IPS-18a (cell line): Measurements from ENCODE around the gene PCMTD2.

Experiments
- H3K27ac ChIP-seq: one replicate; pipeline ENCODE4 v1.5.1; 2013; ENCODE audit warnings: low read length
- H3K27me3 ChIP-seq: one replicate; pipeline ENCODE4 v1.6.1; 2013; ENCODE audit warnings: mild to moderate bottlenecking, low read length; ENCODE audit not compliant: control insufficient read depth, insufficient read depth
- H3K36me3 ChIP-seq: one replicate; pipeline ENCODE4 v1.6.1; 2013; ENCODE audit warnings: low read depth, low read length; ENCODE audit not compliant: control insufficient read depth
- H3K4me1 ChIP-seq: one replicate; pipeline ENCODE4 v1.6.1; 2013; ENCODE audit warnings: low read depth, low read length; ENCODE audit not compliant: control insufficient read depth
- H3K4me3 ChIP-seq: one replicate; pipeline ENCODE4 v1.5.1; 2013; ENCODE audit warnings: low read length
- H3K9ac ChIP-seq: one replicate; pipeline ENCODE4 v1.6.1; 2013; ENCODE audit warnings: mild to moderate bottlenecking, low read length, moderate library complexity
- H3K9me3 ChIP-seq: one replicate; pipeline ENCODE4 v1.6.1; 2013; ENCODE audit warnings: low read depth, low read length; ENCODE audit not compliant: control insufficient read depth

Gene PCMTD2

GRCh38 chr20:64225828-64226598 is 29.5 kb upstream of the PCMTD2 start:
- H3K9ac ChIP-seq: no peak overlapping the region
- H3K27me3 ChIP-seq: no peaks in the 10 kb centered on the region
- H3K36me3 ChIP-seq: no peaks in the 10 kb centered on the region
- H3K4me3 ChIP-seq: no peak overlapping the region
- H3K27ac ChIP-seq: no peak overlapping the region
- H3K4me1 ChIP-seq: peaks cover 8% of the 10 kb centered on the region
- no peaks in the 10 kb centered on the region for H3K9me3 ChIP-seq

DNA sequence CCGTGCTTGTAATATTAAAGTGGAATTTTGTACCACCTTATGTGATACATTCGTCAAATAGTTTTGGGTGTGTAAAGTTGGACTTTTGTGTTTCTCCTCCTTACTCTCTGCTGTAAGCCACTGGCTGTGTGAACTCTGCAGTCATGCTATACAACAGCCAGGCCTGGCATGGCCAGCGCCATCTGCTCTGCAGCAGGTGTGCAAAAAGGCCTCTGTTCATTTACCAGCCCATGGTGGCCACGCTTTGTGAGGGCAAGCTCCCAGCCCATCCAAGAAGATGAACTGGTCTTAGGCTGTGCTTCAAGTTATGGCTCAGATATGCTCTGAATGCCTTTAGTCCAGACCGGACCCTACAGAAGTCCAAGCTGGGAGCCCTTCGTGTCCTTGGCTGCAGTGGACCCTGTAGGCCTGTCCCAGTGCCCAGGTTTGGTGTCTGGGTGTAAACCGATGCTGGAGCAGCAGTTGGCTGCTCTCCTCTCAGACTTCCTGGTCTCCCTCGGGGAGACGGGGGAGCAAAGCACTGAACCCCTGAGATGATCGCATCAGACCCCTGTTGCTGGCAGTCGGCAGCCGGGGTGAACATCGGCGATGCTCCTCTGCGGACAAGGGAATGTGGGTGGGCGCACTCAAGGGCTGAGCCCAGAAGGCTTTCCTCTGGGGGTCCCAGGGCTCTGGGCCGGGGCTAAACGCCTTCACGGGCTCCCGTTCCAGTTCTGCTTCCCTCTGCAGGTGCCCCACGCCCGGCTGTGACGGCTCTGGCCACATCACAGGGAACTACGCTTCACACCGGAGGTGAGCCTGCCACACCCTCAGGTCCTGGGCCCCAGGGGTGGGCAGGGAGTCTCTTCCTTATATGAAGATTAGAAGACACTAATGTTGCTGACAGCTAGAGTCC is 28.6 kb upstream of the PCMTD2 start:
- H3K4me3 ChIP-seq: no peak overlapping the region
- no peaks in the 10 kb centered on the region for H3K27me3 ChIP-seq
- H3K4me1 ChIP-seq: peaks cover 8% of the 10 kb centered on the region

GRCh38 chr20:64228086-64228653 is 27.4 kb upstream of the PCMTD2 start:
- Histone ChIP-seq H3K4me3 (no peak overlapping the region), H3K9me3 (no peaks in the 10 kb centered on the region), H3K4me1 (peaks cover 8% of the 10 kb centered on the region), H3K27ac (no peak overlapping the region), H3K9ac (no peak overlapping the region), H3K27me3 (no peaks in the 10 kb centered on the region), H3K36me3 (no peaks in the 10 kb centered on the region)

More for the DNA sequence above, 28.6 kb upstream of the PCMTD2 start:
- no peak overlapping the region for H3K9ac ChIP-seq
- no peaks in the 10 kb centered on the region for H3K9me3 ChIP-seq
- no peaks in the 10 kb centered on the region for H3K36me3 ChIP-seq
- no peak overlapping the region for H3K27ac ChIP-seq

DNA sequence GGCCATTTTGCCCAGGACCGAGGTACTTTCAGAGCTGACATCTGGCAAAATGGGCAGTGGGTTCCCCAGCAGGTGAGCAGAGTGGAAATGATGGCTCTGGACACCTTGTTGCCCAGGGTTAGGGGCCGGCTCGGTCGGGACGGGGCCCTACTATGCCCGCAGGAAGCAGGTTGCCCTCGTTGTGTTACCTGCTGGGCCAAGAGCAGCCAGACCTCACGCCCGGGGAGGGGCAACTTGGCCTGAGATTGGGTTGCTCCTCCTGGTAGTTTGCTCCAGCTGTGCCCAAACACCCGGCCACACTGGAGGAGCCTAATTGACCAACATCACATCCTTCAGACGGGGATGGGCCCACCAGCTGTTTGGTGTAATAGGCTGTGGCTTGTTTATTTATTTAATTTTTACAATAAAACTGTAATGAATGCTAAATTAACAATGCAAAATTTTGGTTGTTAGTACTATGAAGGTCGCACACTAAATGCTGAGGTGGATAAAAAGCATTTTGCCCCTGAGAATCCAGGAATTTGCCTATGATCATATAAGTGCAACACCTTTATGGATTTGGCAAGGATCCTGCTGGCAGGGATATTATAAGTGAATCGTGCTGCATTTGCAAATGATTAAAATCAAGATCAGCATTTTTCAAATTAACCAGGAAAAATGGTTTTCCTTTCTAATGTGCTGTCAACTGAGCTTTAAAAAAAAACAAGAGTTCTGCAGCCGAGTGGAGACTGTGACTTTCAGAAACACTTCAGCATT is 26.6 kb upstream of the PCMTD2 start:
- Histone ChIP-seq H3K9ac (no peak overlapping the region), H3K4me1 (peaks cover 4% of the 10 kb centered on the region), H3K9me3 (no peaks in the 10 kb centered on the region), H3K27ac (no peak overlapping the region), H3K27me3 (no peaks in the 10 kb centered on the region), H3K36me3 (no peaks in the 10 kb centered on the region), H3K4me3 (no peak overlapping the region)

DNA sequence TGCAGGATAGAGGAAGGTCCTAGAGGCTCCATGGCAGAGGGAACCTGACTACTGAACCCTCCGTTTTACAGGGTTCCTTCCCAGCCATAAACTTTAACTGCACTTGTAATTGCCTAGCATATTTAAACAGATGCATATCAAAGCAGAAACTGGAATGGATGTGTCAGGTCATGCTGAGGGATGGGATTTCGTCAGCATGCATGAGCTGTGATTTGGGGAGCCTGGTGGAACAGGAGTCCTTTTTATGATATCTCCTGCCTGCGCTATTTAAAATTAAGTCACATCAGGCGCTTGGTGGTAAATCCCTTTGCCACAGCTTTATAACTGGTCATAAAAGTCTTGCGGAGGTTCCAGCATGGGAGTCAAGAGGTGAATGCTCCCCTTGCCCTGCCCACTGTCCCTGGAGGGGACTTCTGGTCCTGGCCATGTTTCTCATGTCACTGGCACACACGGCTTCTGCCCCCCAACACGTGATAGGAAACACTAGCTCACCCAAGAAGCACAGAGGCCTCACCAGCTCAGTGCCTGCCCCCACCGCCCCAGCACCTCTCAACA is 26.0 kb upstream of the PCMTD2 start:
- H3K27ac ChIP-seq: no peak overlapping the region
- H3K9me3 ChIP-seq: no peaks in the 10 kb centered on the region
- no peaks in the 10 kb centered on the region for H3K27me3 ChIP-seq
- H3K4me3 ChIP-seq: no peak overlapping the region
- H3K9ac ChIP-seq: no peak overlapping the region
- no peaks in the 10 kb centered on the region for H3K36me3 ChIP-seq
- no peaks in the 10 kb centered on the region for H3K4me1 ChIP-seq

GRCh38 chr20:64230461-64231145 is 24.9 kb upstream of the PCMTD2 start:
- no peaks in the 10 kb centered on the region for H3K9me3 ChIP-seq
- no peak overlapping the region for H3K27ac ChIP-seq
- no peak overlapping the region for H3K4me3 ChIP-seq
- no peaks in the 10 kb centered on the region for H3K36me3 ChIP-seq
- H3K9ac ChIP-seq: no peak overlapping the region
- H3K4me1 ChIP-seq: no peaks in the 10 kb centered on the region
- no peaks in the 10 kb centered on the region for H3K27me3 ChIP-seq

GRCh38 chr20:64231621-64232550 is 23.7 kb upstream of the PCMTD2 start:
- H3K27ac ChIP-seq: no peak overlapping the region
- H3K9ac ChIP-seq: no peak overlapping the region

GRCh38 chr20:64232794-64233193 is 22.8 kb upstream of the PCMTD2 start:
- Histone ChIP-seq H3K27me3 (no peaks in the 10 kb centered on the region), H3K27ac (no peak overlapping the region), H3K9ac (no peak overlapping the region), H3K36me3 (no peaks in the 10 kb centered on the region), H3K4me3 (no peak overlapping the region), H3K9me3 (no peaks in the 10 kb centered on the region), H3K4me1 (no peaks in the 10 kb centered on the region)

More at GRCh38 chr20:64231621-64232550, 23.7 kb upstream of the PCMTD2 start:
- Histone ChIP-seq H3K27me3 (no peaks in the 10 kb centered on the region), H3K4me1 (no peaks in the 10 kb centered on the region), H3K4me3 (no peak overlapping the region), H3K9me3 (no peaks in the 10 kb centered on the region), H3K36me3 (no peaks in the 10 kb centered on the region)

GRCh38 chr20:64233725-64234124 is 21.8 kb upstream of the PCMTD2 start:
- H3K27ac ChIP-seq: no peak overlapping the region
- H3K4me3 ChIP-seq: no peak overlapping the region
- H3K27me3 ChIP-seq: no peaks in the 10 kb centered on the region
- no peak overlapping the region for H3K9ac ChIP-seq
- no peaks in the 10 kb centered on the region for H3K36me3 ChIP-seq
- no peaks in the 10 kb centered on the region for H3K9me3 ChIP-seq
- no peaks in the 10 kb centered on the region for H3K4me1 ChIP-seq

GRCh38 chr20:64234291-64234791 is 21.2 kb upstream of the PCMTD2 start:
- H3K27ac ChIP-seq: no peak overlapping the region
- H3K9ac ChIP-seq: no peak overlapping the region
- no peaks in the 10 kb centered on the region for H3K27me3 ChIP-seq
- no peaks in the 10 kb centered on the region for H3K36me3 ChIP-seq
- no peaks in the 10 kb centered on the region for H3K9me3 ChIP-seq
- no peaks in the 10 kb centered on the region for H3K4me1 ChIP-seq
- H3K4me3 ChIP-seq: no peak overlapping the region
